ENCODE data around the gene PCDHA1.

DNA sequence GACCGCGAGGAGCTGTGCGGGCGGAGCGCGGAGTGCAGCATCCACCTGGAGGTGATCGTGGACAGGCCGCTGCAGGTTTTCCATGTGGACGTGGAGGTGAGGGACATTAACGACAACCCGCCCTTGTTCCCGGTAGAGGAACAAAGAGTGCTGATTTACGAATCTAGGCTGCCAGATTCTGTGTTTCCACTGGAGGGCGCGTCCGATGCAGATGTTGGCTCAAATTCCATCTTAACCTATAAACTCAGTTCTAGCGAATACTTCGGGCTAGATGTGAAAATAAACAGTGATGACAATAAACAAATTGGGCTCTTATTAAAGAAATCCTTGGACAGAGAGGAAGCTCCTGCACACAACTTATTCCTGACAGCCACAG lies 42.4 kb downstream of the PCDHA1 start:
- TF ChIP-seq POLR2A (IDR thresholded peaks at IDR 0.05) = no peak
- TF ChIP-seq, protein P1, sequence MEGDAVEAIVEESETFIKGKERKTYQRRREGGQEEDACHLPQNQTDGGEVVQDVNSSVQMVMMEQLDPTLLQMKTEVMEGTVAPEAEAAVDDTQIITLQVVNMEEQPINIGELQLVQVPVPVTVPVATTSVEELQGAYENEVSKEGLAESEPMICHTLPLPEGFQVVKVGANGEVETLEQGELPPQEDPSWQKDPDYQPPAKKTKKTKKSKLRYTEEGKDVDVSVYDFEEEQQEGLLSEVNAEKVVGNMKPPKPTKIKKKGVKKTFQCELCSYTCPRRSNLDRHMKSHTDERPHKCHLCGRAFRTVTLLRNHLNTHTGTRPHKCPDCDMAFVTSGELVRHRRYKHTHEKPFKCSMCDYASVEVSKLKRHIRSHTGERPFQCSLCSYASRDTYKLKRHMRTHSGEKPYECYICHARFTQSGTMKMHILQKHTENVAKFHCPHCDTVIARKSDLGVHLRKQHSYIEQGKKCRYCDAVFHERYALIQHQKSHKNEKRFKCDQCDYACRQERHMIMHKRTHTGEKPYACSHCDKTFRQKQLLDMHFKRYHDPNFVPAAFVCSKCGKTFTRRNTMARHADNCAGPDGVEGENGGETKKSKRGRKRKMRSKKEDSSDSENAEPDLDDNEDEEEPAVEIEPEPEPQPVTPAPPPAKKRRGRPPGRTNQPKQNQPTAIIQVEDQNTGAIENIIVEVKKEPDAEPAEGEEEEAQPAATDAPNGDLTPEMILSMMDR (IDR thresholded peaks at IDR 0.05) = no peak

All from lower leg skin (tissue), 3 donors.